Measurements from ENCODE around the gene PARP14.
"Not testable (repeated sequence)": the region's sequence is repeated elsewhere in the genome, so short reads cannot be mapped to it uniquely, and the experiment has no call there.

Gene PARP14

GRCh38 chr3:122680475-122681283 lies at the start of gene PARP14:
Gene PARP14 (plus strand): TSS chr3:122680839. CDS start chr3:122680884, 45 bp downstream.
- FAIRE-seq = no peak

- FAIRE-seq = no peak
Observed at GRCh38 chr3:122635789-122636188, 44.9 kb upstream of the PARP14 start.

- FAIRE-seq = no peak
Observed at GRCh38 chr3:122636697-122637096, 43.9 kb upstream of the PARP14 start.

GRCh38 chr3:122640437-122640999 lies 40.1 kb upstream of the PARP14 start:
- no peak for FAIRE-seq

GRCh38 chr3:122642935-122643334 lies 37.7 kb upstream of the PARP14 start:
- FAIRE-seq = no peak

- FAIRE-seq = no peak
Observed at GRCh38 chr3:122646146-122646988, 34.3 kb upstream of the PARP14 start.

GRCh38 chr3:122651233-122651907 lies 29.3 kb upstream of the PARP14 start:
- FAIRE-seq = not testable (repeated sequence)

GRCh38 chr3:122651962-122652361 lies 28.7 kb upstream of the PARP14 start:
- FAIRE-seq = not testable (repeated sequence)

- FAIRE-seq = not testable (repeated sequence)
Observed at GRCh38 chr3:122658336-122658735, 22.3 kb upstream of the PARP14 start.

GRCh38 chr3:122660297-122660974 lies 20.2 kb upstream of the PARP14 start:
- FAIRE-seq = no peak

- FAIRE-seq = no peak
Observed at GRCh38 chr3:122661633-122662032, 19.0 kb upstream of the PARP14 start.

GRCh38 chr3:122662505-122662904 lies 18.1 kb upstream of the PARP14 start:
- no peak for FAIRE-seq

- FAIRE-seq = no peak
Observed at GRCh38 chr3:122665226-122665786, 15.3 kb upstream of the PARP14 start.

- no peak for FAIRE-seq
Observed at GRCh38 chr3:122665881-122666280, 14.8 kb upstream of the PARP14 start.

- no peak for FAIRE-seq
Observed at GRCh38 chr3:122668930-122669730, 11.5 kb upstream of the PARP14 start.

GRCh38 chr3:122671553-122671952 lies 9.1 kb upstream of the PARP14 start:
- no peak for FAIRE-seq

GRCh38 chr3:122674339-122674738 lies 6.3 kb upstream of the PARP14 start:
- no peak for FAIRE-seq

- FAIRE-seq = no peak
Observed at GRCh38 chr3:122676759-122677158, 3.9 kb upstream of the PARP14 start.

GRCh38 chr3:122677216-122677615 lies 3.4 kb upstream of the PARP14 start:
- FAIRE-seq = no peak

- no peak for FAIRE-seq
Observed at GRCh38 chr3:122678506-122678905, 2.1 kb upstream of the PARP14 start.
